GM12878 (cell line): Measurements from ENCODE around the gene RAD51. TPM values are rescaled to one million over a fixed set of nuclear protein-coding genes. Genes with fewer than 3 reads are reported as not detected.
A peak's percentile ranks its signal among the peaks of the same experiment; 100 is the strongest.

ENCODE experiments used
- ATAC-seq: fragments of 200-7000 bp; cut with Tn5 transposase; 3 replicates; pipeline ENCODE4 v1.9.1; 2020; ENCODE audit warnings: mild to moderate bottlenecking, moderate library complexity
- BruUV-seq: library from RNA; stranded (reverse); fragments of 400-500 nt; replicated peaks from 2 replicates; lab custom pipeline; 2021; lab: Mats Ljungman, UMichigan
- CTCF ChIA-PET: fragments of 300-600 bp; sonication (Branson Sonifier 250); formaldehyde crosslinking; extraction: SDS; loops from one replicate; lab custom pipeline; 2021; ENCODE audit warnings: inconsistent platforms; lab: Yijun Ruan, JAX
- POLR2A ChIA-PET: fragments of 350-600 bp; formaldehyde crosslinking; extraction: SDS; loops from one replicate; lab custom pipeline; 2021; ENCODE audit warnings: inconsistent platforms; lab: Charles Lee
- RAD21 ChIA-PET: fragments of 300-600 bp; sonication (Branson Sonifier 250); formaldehyde crosslinking; loops from one replicate; lab custom pipeline; 2023; ENCODE audit warnings: antibody characterized with exemption; ENCODE audit not compliant: unreplicated experiment; lab: Charles Lee
- SMC1A ChIA-PET: fragments of 300-600 bp; sonication (Branson Sonifier 250); formaldehyde crosslinking; loops from one replicate; lab custom pipeline; 2023; ENCODE audit not compliant: unreplicated experiment, uncharacterized antibody; lab: Charles Lee
- DNase-seq: peaks from one replicate; pipeline ENCODE4 v3.0.0-alpha.2; 2011; ENCODE audit warnings: low read depth, low spot score
- FAIRE-seq: peaks from 3 replicates; lab custom pipeline; 2011; peaks lifted over from hg19 to GRCh38; lab: Jason Lieb, UNC
- H2AFZ ChIP-seq: 2 replicates; pipeline ENCODE4 v1.6.0; 2011; ENCODE audit warnings: low read depth, low read length, control low read depth; ENCODE audit not compliant: control insufficient read depth
- H3K27ac ChIP-seq: 2 replicates; pipeline ENCODE4 v1.5.1; 2011; ENCODE audit warnings: control low read depth; ENCODE audit not compliant: control insufficient read depth, insufficient read depth
- H3K27me3 ChIP-seq, 2 experiments: replicated peaks in 1 of 2; 2 replicates each; pipeline versions ENCODE4 v1.6.0 to v1.6.1; 2011; ENCODE audit warnings: low read length in 1 of 2; ENCODE audit not compliant: control insufficient read depth in 2 of 2, insufficient read depth in 2 of 2
- H3K36me3 ChIP-seq, 2 experiments: 2 replicates each; pipeline ENCODE4 v1.5.1; 2011; ENCODE audit warnings: low read length in 1 of 2; ENCODE audit not compliant: control insufficient read depth in 2 of 2, insufficient read depth in 2 of 2
- H3K4me1 ChIP-seq: 2 replicates; pipeline ENCODE4 v1.6.1; 2011; ENCODE audit warnings: mild to moderate bottlenecking, low read length, moderate library complexity, mixed read lengths; ENCODE audit not compliant: control insufficient read depth, insufficient read depth
- H3K4me2 ChIP-seq: 2 replicates; pipeline ENCODE4 v1.6.0; 2011; ENCODE audit warnings: control low read depth; ENCODE audit not compliant: control insufficient read depth, insufficient read depth
- H3K4me3 ChIP-seq: fragments of 200-600 bp; sonication (generic); 2 replicates; pipeline ENCODE4 v1.5.1; 2016
- H3K79me2 ChIP-seq: 2 replicates; pipeline ENCODE4 v1.6.0; 2011; ENCODE audit warnings: low read length; ENCODE audit not compliant: control insufficient read depth, insufficient read depth
- H3K9ac ChIP-seq: 2 replicates; pipeline ENCODE4 v1.8.0; 2011; ENCODE audit warnings: low read length, control low read depth, mixed read lengths; ENCODE audit not compliant: control insufficient read depth, insufficient read depth
- H3K9me3 ChIP-seq: replicated peaks from 3 replicates; pipeline ENCODE4 v1.5.1; 2011; ENCODE audit warnings: mild to moderate bottlenecking, low read length; ENCODE audit not compliant: control insufficient read depth, insufficient read depth
- H4K20me1 ChIP-seq: 2 replicates; pipeline ENCODE4 v1.6.0; 2011; ENCODE audit not compliant: control insufficient read depth, insufficient read depth
- E2F8 ChIP-seq: fragments of 450-650 bp; IDR thresholded peaks from 2 replicates; pipeline ENCODE4 v1.6.1; 2018; ENCODE audit warnings: mild to moderate bottlenecking, low read depth, moderate library complexity; ENCODE audit not compliant: partially characterized antibody
- ESRRA ChIP-seq: IDR thresholded peaks from 2 replicates; pipeline ENCODE4 v1.6.1; 2012; ENCODE audit warnings: mild to moderate bottlenecking, low read length, improper control_type of control experiment
- KDM1A ChIP-seq: fragments of 200-600 bp; sonication (generic); IDR thresholded peaks from 2 replicates; pipeline ENCODE4 v1.6.1; 2016; ENCODE audit warnings: borderline replicate concordance
- MLLT1 ChIP-seq: fragments of 450-650 bp; IDR thresholded peaks from 2 replicates; pipeline ENCODE4 v1.6.1; 2016; ENCODE audit warnings: mild to moderate bottlenecking
- NFIC ChIP-seq: IDR thresholded peaks from 2 replicates; pipeline ENCODE4 v1.6.1; 2012; ENCODE audit warnings: low read depth, mild to moderate bottlenecking, inconsistent platforms, low read length, moderate library complexity
- NFYB ChIP-seq: IDR thresholded peaks from 2 replicates; pipeline ENCODE4 v1.6.1; 2011; ENCODE audit warnings: low read depth, mild to moderate bottlenecking, low read length, improper control_type of control experiment, moderate library complexity; ENCODE audit not compliant: insufficient read depth
- NR2F1 ChIP-seq: fragments of 450-650 bp; conservative IDR thresholded peaks from 2 replicates; pipeline ENCODE4 v1.6.1; 2017; ENCODE audit warnings: mild to moderate bottlenecking
- NRF1 ChIP-seq: conservative IDR thresholded peaks from 2 replicates; pipeline ENCODE4 v1.6.1; 2011; ENCODE audit warnings: mild to moderate bottlenecking, low read depth, low read length, improper control_type of control experiment
- SMAD1 ChIP-seq: fragments of 450-650 bp; IDR thresholded peaks from 2 replicates; pipeline ENCODE4 v1.6.1; 2018; ENCODE audit warnings: mild to moderate bottlenecking, low read depth; ENCODE audit not compliant: partially characterized antibody
- ZBED1 ChIP-seq: IDR thresholded peaks from 2 replicates; pipeline ENCODE4 v1.6.1; 2016; ENCODE audit warnings: borderline replicate concordance
- ZBTB40 ChIP-seq: fragments of 450-650 bp; IDR thresholded peaks from 2 replicates; pipeline ENCODE4 v1.6.1; 2016; ENCODE audit warnings: mild to moderate bottlenecking, moderate library complexity, borderline replicate concordance
- WGBS: methylation state at CpG from one replicate; pipeline ENCODE4 v1.1.6; 2016; ENCODE audit warnings: low lambda C conversion rate; ENCODE audit not compliant: insufficient replicate concordance, insufficient coverage; ENCODE audit errors: missing lambda C conversion rate; 5-methylcytosine and 5-hydroxymethylcytosine counted together
- in situ Hi-C: fragments of 300-500 bp; cut with MboI; formaldehyde crosslinking; loops from 9 replicates; pipeline ENCODE4 v1.14.3; 2018; ENCODE audit warnings: mixed read lengths
- intact Hi-C: fragments of 100-400 bp; cut with micrococcal nuclease; formaldehyde crosslinking; loops from one replicate; pipeline ENCODE4 v1.14.2; 2022; ENCODE audit not compliant: unreplicated experiment
- polyA plus RNA-seq, 11 experiments: library from polyadenylated mRNA; depleted of rRNA in 4 of 11; unstranded in 6 of 11; stranded (reverse) in 5 of 11; fragments of >200 nt; fragmentation: Nextera tagmentation in 4 of 11; fragmentation: Illumina TruSeq in 1 of 11; extraction: Ambion mirVana in 4 of 11; extraction: Trizol in 1 of 11; gene quantifications; 1 replicate in 1 of 11; 2 replicates in 10 of 11; pipeline versions ENCODE4 v1.2.1 to v1.2.3, GENCODE V29; 2011 to 2016; ENCODE audit warnings: inconsistent platforms in 2 of 11, missing spikeins in 2 of 11, low read depth in 1 of 11
- total RNA-seq, 4 experiments: library from RNA; depleted of rRNA in 3 of 4; stranded (reverse); fragments of >200 nt in 3 of 4; fragmentation: Illumina TruSeq in 1 of 4; extraction: Trizol in 1 of 4; gene quantifications; 2 replicates each; pipeline versions ENCODE4 v1.2.1 to v1.2.3, GENCODE V29; 2013 to 2021

RAD51 gene
- total and polyA plus RNA-seq, 10 of the 15 experiments (the other 5 are each of a cell fraction or from before 2014, with no cell fraction given), result 13.1 to 55.0 (median 30.6) TPM

GRCh38 chr15:40759961-40760360 is 65.0 kb downstream of the RAD51 start (continued):
- no peak for TF ChIP-seq E2F8
- TF ChIP-seq ZBED1, result no peak
- no peak for TF ChIP-seq NR2F1

- no TSS peak for BruUV-seq
- H3K4me3 ChIP-seq, result peak overlapping the region; percentile 78
- DNase-seq, result no peak
- CTCF ChIA-PET, result interaction anchor here (0.9 to 1.7 kb wide), 4 partner anchors 20 to 194 kb away, joined by 3 to 4 read pairs (median 3); partner anchors contain the start of gene RPUSD2
- RAD21 ChIA-PET, result interaction anchor here (0.6 to 1.4 kb wide), 4 partner anchors 9 to 174 kb away, joined by 3 to 4 read pairs (median 4); no protein-coding TSS in a partner anchor
- no peaks in the 10 kb centered on the region for H3K79me2 ChIP-seq
- no peaks in the 10 kb centered on the region for H3K9me3 ChIP-seq
- peak overlapping the region; percentile 81 for H2AFZ ChIP-seq
- POLR2A ChIA-PET, result interaction anchor here (0.6 to 2.9 kb wide), 4 partner anchors 11 to 108 kb away, joined by 3 to 13 read pairs (median 4); partner anchors contain the start of gene RAD51
- peak overlapping the region; percentile 85 for H3K4me2 ChIP-seq
- 15% methylated on average over 46 of the region's 55 CpGs for WGBS
- ATAC-seq, result peak; percentile 7; the same call in 2 of the 3 replicates
- FAIRE-seq, result no peak
- in situ Hi-C loops (no loop called here), intact Hi-C loops (no loop called here)
- SMC1A ChIA-PET, result interaction anchor here (0.8 to 1.9 kb wide), 4 partner anchors 12 to 115 kb away, joined by 3 to 6 read pairs (median 3); partner anchors contain the start of gene RAD51
- peak overlapping the region; percentile 45 for H3K9ac ChIP-seq
- no peaks in the 10 kb centered on the region; a peak in 2 of 4 replicates for H3K36me3 ChIP-seq
- peaks cover 13% of the 10 kb centered on the region; the same call in 1 of the 2 replicates for H3K4me1 ChIP-seq
- H3K27me3 ChIP-seq, result no peaks in the 10 kb centered on the region
- no peaks in the 10 kb centered on the region for H4K20me1 ChIP-seq
- H3K27ac ChIP-seq, result peak overlapping the region; percentile 38
- no peak for TF ChIP-seq NFIC
- no peak for TF ChIP-seq ESRRA
- 0 out of 2 replicates have a peak, but pooled peaks have one; percentile 15 for TF ChIP-seq NFYB
- peak; percentile 44; the same call in 1 of the 2 replicates for TF ChIP-seq NRF1
- peak; percentile 13; the same call in 1 of the 2 replicates for TF ChIP-seq ZBTB40
- TF ChIP-seq KDM1A, result no peak
- peak; percentile 32; the same call in 1 of the 2 replicates for TF ChIP-seq MLLT1
- peak; percentile 68 for TF ChIP-seq SMAD1
Measured at GRCh38 chr15:40762919-40763800, 68.2 kb downstream of the RAD51 start.
